IMR-90 (cell line): Measurements from ENCODE around the gene IQSEC3. TPM values are rescaled to one million over a fixed set of nuclear protein-coding genes. Genes with fewer than 3 reads are reported as not detected.

Source experiments
- ATAC-seq: fragments of 200-7000 bp; cut with Tn5 transposase; 2 replicates; pipeline ENCODE4 v1.9.1; 2020; ENCODE audit warnings: low read depth, mild to moderate bottlenecking, moderate library complexity
- BruUV-seq: library from RNA; stranded (reverse); fragments of 400-500 nt; replicated peaks from 2 replicates; lab custom pipeline; 2021; lab: Mats Ljungman, UMichigan
- CTCF ChIA-PET: fragments of 300-600 bp; formaldehyde crosslinking; extraction: SDS; loops from one replicate; lab custom pipeline; 2021; ENCODE audit warnings: antibody characterized with exemption; lab: Yijun Ruan, JAX
- POLR2A ChIA-PET: fragments of 300-600 bp; sonication (Branson Sonifier 250); formaldehyde crosslinking; loops from one replicate; lab custom pipeline; 2022; ENCODE audit warnings: antibody characterized with exemption; ENCODE audit not compliant: unreplicated experiment; lab: Charles Lee
- DNase-seq: peaks from one replicate; pipeline ENCODE4 v3.0.0; 2013
- H2AFZ ChIP-seq: replicated peaks from 2 replicates; pipeline ENCODE3; 2013; ENCODE audit warnings: low read length, mild to moderate bottlenecking; ENCODE audit not compliant: poor library complexity
- H2AK5ac ChIP-seq: 2 replicates; pipeline ENCODE4 v1.6.1; 2013; ENCODE audit warnings: low read depth, low read length, inconsistent platforms
- H2AK9ac ChIP-seq: replicated peaks from 2 replicates; pipeline ENCODE3; 2013; ENCODE audit warnings: mild to moderate bottlenecking, low read depth, low read length, moderate library complexity; ENCODE audit not compliant: poor library complexity
- H2BK120ac ChIP-seq: 2 replicates; pipeline ENCODE4 v1.6.1; 2013; ENCODE audit warnings: low read depth, low read length, inconsistent platforms
- H2BK15ac ChIP-seq: 3 replicates; pipeline ENCODE4 v1.6.1; 2013; ENCODE audit warnings: low read depth, low read length, inconsistent platforms
- H2BK20ac ChIP-seq: 2 replicates; pipeline ENCODE4 v1.6.1; 2013; ENCODE audit warnings: low read depth, mild to moderate bottlenecking, inconsistent platforms, low read length, moderate library complexity
- H2BK5ac ChIP-seq: 2 replicates; pipeline ENCODE4 v1.6.1; 2013; ENCODE audit warnings: mild to moderate bottlenecking, low read depth, low read length, inconsistent platforms; ENCODE audit not compliant: poor library complexity, severe bottlenecking
- H3K14ac ChIP-seq: replicated peaks from 2 replicates; pipeline ENCODE4 v1.6.1; 2013; ENCODE audit warnings: low read depth, low read length, inconsistent platforms
- H3K18ac ChIP-seq: 2 replicates; pipeline ENCODE4 v1.6.1; 2013; ENCODE audit warnings: low read depth, low read length, control low read depth
- H3K23ac ChIP-seq: 2 replicates; pipeline ENCODE4 v1.6.1; 2013; ENCODE audit warnings: low read depth, low read length, inconsistent platforms
- H3K27ac ChIP-seq: 2 replicates; pipeline ENCODE4 v1.5.1; 2013; ENCODE audit warnings: mild to moderate bottlenecking, control low read depth, low read length; ENCODE audit not compliant: insufficient read depth
- H3K27me3 ChIP-seq: 2 replicates; pipeline ENCODE4 v1.6.1; 2013; ENCODE audit warnings: low read length; ENCODE audit not compliant: control insufficient read depth, insufficient read depth
- H3K36me3 ChIP-seq: 2 replicates; pipeline ENCODE4 v1.6.1; 2013; ENCODE audit warnings: low read length, mixed read lengths; ENCODE audit not compliant: control insufficient read depth, insufficient read depth
- H3K4ac ChIP-seq: 2 replicates; pipeline ENCODE4 v1.6.1; 2013; ENCODE audit warnings: low read depth, low read length, inconsistent platforms
- H3K4me1 ChIP-seq: 2 replicates; pipeline ENCODE4 v1.6.1; 2013; ENCODE audit warnings: low read length, mixed read lengths; ENCODE audit not compliant: control insufficient read depth, insufficient read depth
- H3K4me2 ChIP-seq: 2 replicates; pipeline ENCODE4 v1.6.1; 2013; ENCODE audit warnings: low read depth, mild to moderate bottlenecking, control low read depth, low read length, moderate library complexity
- H3K4me3 ChIP-seq: 2 replicates; pipeline ENCODE4 v1.5.1; 2013; ENCODE audit warnings: low read depth, mild to moderate bottlenecking, control low read depth, low read length, moderate library complexity; ENCODE audit not compliant: insufficient read depth
- H3K56ac ChIP-seq: 2 replicates; pipeline ENCODE4 v1.6.1; 2013; ENCODE audit warnings: low read length, inconsistent platforms; ENCODE audit not compliant: insufficient read depth; ENCODE audit errors: extremely low read depth
- H3K79me1 ChIP-seq, 2 experiments: 2 replicates each; pipeline ENCODE4 v1.6.1; 2013; ENCODE audit warnings: low read length in 2 of 2, inconsistent platforms in 1 of 2, low read depth in 1 of 2
- H3K9ac ChIP-seq: 2 replicates; pipeline ENCODE4 v1.6.1; 2013; ENCODE audit warnings: low read depth, low read length, control low read depth
- H3K9me1 ChIP-seq: 2 replicates; pipeline ENCODE4 v1.6.1; 2013; ENCODE audit warnings: low read length, inconsistent platforms; ENCODE audit not compliant: insufficient read depth
- H3K9me3 ChIP-seq: 2 replicates; pipeline ENCODE4 v1.6.1; 2013; ENCODE audit warnings: low read length; ENCODE audit not compliant: control insufficient read depth, insufficient read depth
- H4K20me1 ChIP-seq: 2 replicates; pipeline ENCODE4 v1.6.1; 2013; ENCODE audit warnings: low read length, inconsistent platforms; ENCODE audit not compliant: insufficient read depth
- H4K5ac ChIP-seq: 2 replicates; pipeline ENCODE4 v1.6.1; 2013; ENCODE audit warnings: mild to moderate bottlenecking, low read depth, low read length, control low read depth
- H4K8ac ChIP-seq, 2 experiments: 2 replicates each; pipeline ENCODE4 v1.6.1; 2013; ENCODE audit warnings: low read depth in 2 of 2, low read length in 2 of 2, control low read depth in 1 of 2, inconsistent platforms in 1 of 2
- H4K91ac ChIP-seq: 2 replicates; pipeline ENCODE4 v1.6.1; 2013; ENCODE audit warnings: low read depth, low read length, inconsistent platforms; ENCODE audit not compliant: insufficient read depth
- BHLHE40 ChIP-seq: fragments of 150-350 bp; IDR thresholded peaks from 2 replicates; pipeline ENCODE4 v1.6.1; 2016; ENCODE audit warnings: mild to moderate bottlenecking, low read depth, low read length
- CEBPB ChIP-seq: IDR thresholded peaks from 2 replicates; pipeline ENCODE4 v1.6.1; 2012; ENCODE audit warnings: low read depth, low read length, improper control_type of control experiment
- CHD1 ChIP-seq: IDR thresholded peaks from 2 replicates; pipeline ENCODE4 v1.6.1; 2012; ENCODE audit warnings: low read depth, low read length, improper control_type of control experiment
- CTCF ChIP-seq: conservative IDR thresholded peaks from 2 replicates; pipeline ENCODE4 v1.5.1; 2012; ENCODE audit warnings: mild to moderate bottlenecking, low read depth, low read length, improper control_type of control experiment
- ELK1 ChIP-seq: fragments of 150-350 bp; IDR thresholded peaks from 2 replicates; pipeline ENCODE4 v1.6.1; 2016; ENCODE audit warnings: low read depth, mild to moderate bottlenecking, low read length, moderate library complexity, borderline replicate concordance
- FOS ChIP-seq: fragments of 150-350 bp; IDR thresholded peaks from 2 replicates; pipeline ENCODE4 v1.6.1; 2016; ENCODE audit warnings: low read depth, low read length
- MAFK ChIP-seq: IDR thresholded peaks from 2 replicates; pipeline ENCODE4 v1.6.1; 2012; ENCODE audit warnings: low read depth, low read length, improper control_type of control experiment
- MAZ ChIP-seq: IDR thresholded peaks from 2 replicates; pipeline ENCODE4 v1.6.1; 2012; ENCODE audit warnings: low read depth, mild to moderate bottlenecking, low read length, improper control_type of control experiment, moderate library complexity, borderline replicate concordance
- MXI1 ChIP-seq: IDR thresholded peaks from 2 replicates; pipeline ENCODE4 v1.6.1; 2012; ENCODE audit warnings: low read depth, mild to moderate bottlenecking, low read length, moderate library complexity, borderline replicate concordance
- NFE2L2 ChIP-seq: fragments of 150-350 bp; IDR thresholded peaks from 2 replicates; pipeline ENCODE4 v1.6.1; 2016; ENCODE audit warnings: low read depth, mild to moderate bottlenecking, low read length
- POLR2A ChIP-seq: IDR thresholded peaks from 2 replicates; pipeline ENCODE4 v1.6.1; 2012; ENCODE audit warnings: mild to moderate bottlenecking, low read depth, low read length
- RAD21 ChIP-seq: IDR thresholded peaks from 2 replicates; pipeline ENCODE4 v1.6.1; 2012; ENCODE audit warnings: low read length, improper control_type of control experiment
- RCOR1 ChIP-seq: IDR thresholded peaks from 2 replicates; pipeline ENCODE4 v1.6.1; 2012; ENCODE audit warnings: mild to moderate bottlenecking, low read length, improper control_type of control experiment; ENCODE audit not compliant: insufficient replicate concordance
- RFX5 ChIP-seq: IDR thresholded peaks from 2 replicates; pipeline ENCODE4 v1.8.0; 2012; ENCODE audit warnings: low read depth, mild to moderate bottlenecking, low read length, moderate library complexity
- SMC3 ChIP-seq: fragments of 150-350 bp; IDR thresholded peaks from 2 replicates; pipeline ENCODE4 v1.6.1; 2016; ENCODE audit warnings: low read depth, mild to moderate bottlenecking, antibody characterized with exemption, low read length, moderate library complexity
- USF2 ChIP-seq: fragments of 150-350 bp; IDR thresholded peaks from 2 replicates; pipeline ENCODE4 v1.6.1; 2017; ENCODE audit warnings: mild to moderate bottlenecking, antibody characterized with exemption, low read length, low read depth
- WGBS, 2 experiments: methylation state at CpG; one replicate each; pipeline versions ENCODE4 v1.1.5 to v1.1.7; 2013; ENCODE audit warnings: missing lambda C conversion rate in 2 of 2; ENCODE audit not compliant: insufficient read length in 1 of 2; ENCODE audit errors: extremely low coverage in 2 of 2; 5-methylcytosine and 5-hydroxymethylcytosine counted together
- dilution Hi-C: fragments of 300-500 bp; cut with HindIII; formaldehyde crosslinking; loops from one replicate; pipeline ENCODE4 v1.14.3; 2018; ENCODE audit warnings: low sequenced_read_pairs; ENCODE audit not compliant: unreplicated experiment
- in situ Hi-C: fragments of 300-500 bp; cut with MboI; formaldehyde crosslinking; loops from 3 replicates; pipeline ENCODE4 v1.14.3; 2019; ENCODE audit warnings: low sequenced_read_pairs, inconsistent platforms, mixed read lengths
- intact Hi-C: fragments of 100-400 bp; cut with micrococcal nuclease; formaldehyde crosslinking; loops from 2 replicates; pipeline ENCODE4 v1.10.0; 2022
- polyA plus RNA-seq, 3 experiments: library from polyadenylated mRNA; depleted of rRNA; stranded (reverse); fragments of >200 nt; gene quantifications; 2 replicates each; pipeline ENCODE4 v1.2.3, GENCODE V29; 2012; ENCODE audit warnings: low replicate concordance in 1 of 3
- total RNA-seq: library from RNA; depleted of rRNA; stranded (reverse); fragments of >200 nt; gene quantifications from 2 replicates; pipeline ENCODE4 v1.2.3, GENCODE V29; 2012

Gene IQSEC3
- total and polyA plus RNA-seq, 2 of the 4 experiments (the other 2 are of a cell fraction): 0.10 TPM; not detected in 1

GRCh38 chr12:98924-99352 lies 32.4 kb downstream of the IQSEC3 start:
- H4K5ac ChIP-seq: no peak overlapping the region; the same call in 1 of the 2 replicates
- no peaks in the 10 kb centered on the region for H3K36me3 ChIP-seq
- no peak overlapping the region for H2AFZ ChIP-seq
- no peak overlapping the region for H3K14ac ChIP-seq
- H3K27me3 ChIP-seq: peaks cover 23% of the 10 kb centered on the region
- H3K4ac ChIP-seq: no peak overlapping the region
- in situ Hi-C loops (no loop called here), intact Hi-C loops (no loop called here), dilution Hi-C loops (no loop called here)
- TF ChIP-seq MAFK (no peak), RCOR1 (no peak), USF2 (no peak), BHLHE40 (no peak), SMC3 (no peak), MXI1 (no peak), RAD21 (no peak), ELK1 (no peak), RFX5 (no peak), MAZ (no peak), NFE2L2 (no peak), CHD1 (no peak), CEBPB (no peak), FOS (no peak), POLR2A (no peak), CTCF (no peak)
- H3K79me1 ChIP-seq: no peaks in the 10 kb centered on the region
- no peak overlapping the region for H3K27ac ChIP-seq
- DNase-seq: no peak
- CTCF ChIA-PET: no interaction called here
- H3K56ac ChIP-seq: no peak overlapping the region
- peaks cover 10% of the 10 kb centered on the region for H3K4me1 ChIP-seq
- no peak overlapping the region for H3K23ac ChIP-seq
- no peak overlapping the region for H2BK15ac ChIP-seq
- no peak overlapping the region; the same call in 1 of the 2 replicates for H3K18ac ChIP-seq
- no peak overlapping the region for H2AK9ac ChIP-seq
- WGBS, 2 experiments: no CpG with 5 or more reads among the region's 12 CpGs
- H4K8ac ChIP-seq: no peak overlapping the region
- H4K20me1 ChIP-seq: no peaks in the 10 kb centered on the region
- no peaks in the 10 kb centered on the region for H3K9me3 ChIP-seq
- H3K9ac ChIP-seq: no peak overlapping the region
- BruUV-seq: no TSS peak
- POLR2A ChIA-PET: no interaction called here
- no peak overlapping the region for H2BK120ac ChIP-seq
- H3K4me2 ChIP-seq: peak overlapping the region; percentile 85
- H4K91ac ChIP-seq: no peak overlapping the region
- H2AK5ac ChIP-seq: no peak overlapping the region
- no peak overlapping the region for H2BK20ac ChIP-seq
- H3K4me3 ChIP-seq: no peak overlapping the region
- no peak overlapping the region for H2BK5ac ChIP-seq
- ATAC-seq: peak; percentile 44
- no peaks in the 10 kb centered on the region for H3K9me1 ChIP-seq
